Measurements from ENCODE around the gene KCNQ4. TPM values are rescaled to one million over a fixed set of nuclear protein-coding genes. Genes with fewer than 3 reads are reported as not detected.
A peak's percentile ranks its signal among the peaks of the same experiment; 100 is the strongest.

The KCNQ4 gene
- total and polyA plus RNA-seq, 3 donors from 2014 or later = 1.4 to 2.4 (median 2.3) TPM

- Histone ChIP-seq H3K27ac (no peak overlapping the region), H3K36me3 (ENCODE audit: low read depth, missing control alignments) (no peaks in the 10 kb centered on the region), H3K27me3 (no peaks in the 10 kb centered on the region), H3K4me1 (no peaks in the 10 kb centered on the region), H3K4me3 (no peak overlapping the region), H3K9me3 (no peaks in the 10 kb centered on the region)
- intact Hi-C loops (cut with DNase I; ENCODE audit: low total_unique reads) = no loop called here
- TF ChIP-seq CTCF (IDR thresholded peaks at IDR 0.05) (no peak), POLR2A (IDR thresholded peaks at IDR 0.05) (no peak)
- DNase-seq = peak; percentile 28
- WGBS, 2 donors = 62 to 68% methylated on average over 7 of the region's 7 CpGs
Observed at GRCh38 chr1:40768146-40768990, 15.2 kb upstream of the KCNQ4 start.

DNA sequence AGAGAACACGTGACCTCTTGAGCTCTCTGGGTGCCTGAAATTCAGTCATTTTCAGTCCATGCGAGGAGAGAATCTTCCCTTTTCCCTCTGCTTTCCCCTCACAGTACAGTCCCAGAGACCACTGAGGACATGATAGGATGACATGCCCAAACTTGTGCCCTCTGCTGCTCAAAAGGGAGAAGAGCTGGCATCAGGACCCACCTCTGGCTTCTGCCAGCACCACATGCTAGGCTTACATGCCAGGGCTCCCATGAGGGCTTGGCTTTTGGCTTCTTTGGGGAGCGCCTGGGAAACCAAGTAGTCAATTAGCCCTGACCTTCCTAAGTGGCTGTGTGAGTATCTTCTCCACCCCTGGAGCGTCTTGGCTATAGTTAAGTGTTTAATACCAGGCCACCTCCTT lies 13.8 kb upstream of the KCNQ4 start:
- Histone ChIP-seq H3K4me1 (no peaks in the 10 kb centered on the region), H3K36me3 (ENCODE audit: low read depth, missing control alignments) (no peaks in the 10 kb centered on the region), H3K27me3 (no peaks in the 10 kb centered on the region), H3K27ac (no peak overlapping the region), H3K4me3 (no peak overlapping the region), H3K9me3 (no peaks in the 10 kb centered on the region)
- intact Hi-C loops (cut with DNase I; ENCODE audit: low total_unique reads) = loop anchor here (10.0 kb wide), 2 partner anchors 75 to 185 kb away; no protein-coding TSS in a partner anchor
- TF ChIP-seq CTCF (IDR thresholded peaks at IDR 0.05) = no peak
- TF ChIP-seq POLR2A (IDR thresholded peaks at IDR 0.05) = no peak
- no peak for DNase-seq
- WGBS, 2 donors = 81 to 89% methylated on average over 3 to 4 of the region's 4 CpGs

DNA sequence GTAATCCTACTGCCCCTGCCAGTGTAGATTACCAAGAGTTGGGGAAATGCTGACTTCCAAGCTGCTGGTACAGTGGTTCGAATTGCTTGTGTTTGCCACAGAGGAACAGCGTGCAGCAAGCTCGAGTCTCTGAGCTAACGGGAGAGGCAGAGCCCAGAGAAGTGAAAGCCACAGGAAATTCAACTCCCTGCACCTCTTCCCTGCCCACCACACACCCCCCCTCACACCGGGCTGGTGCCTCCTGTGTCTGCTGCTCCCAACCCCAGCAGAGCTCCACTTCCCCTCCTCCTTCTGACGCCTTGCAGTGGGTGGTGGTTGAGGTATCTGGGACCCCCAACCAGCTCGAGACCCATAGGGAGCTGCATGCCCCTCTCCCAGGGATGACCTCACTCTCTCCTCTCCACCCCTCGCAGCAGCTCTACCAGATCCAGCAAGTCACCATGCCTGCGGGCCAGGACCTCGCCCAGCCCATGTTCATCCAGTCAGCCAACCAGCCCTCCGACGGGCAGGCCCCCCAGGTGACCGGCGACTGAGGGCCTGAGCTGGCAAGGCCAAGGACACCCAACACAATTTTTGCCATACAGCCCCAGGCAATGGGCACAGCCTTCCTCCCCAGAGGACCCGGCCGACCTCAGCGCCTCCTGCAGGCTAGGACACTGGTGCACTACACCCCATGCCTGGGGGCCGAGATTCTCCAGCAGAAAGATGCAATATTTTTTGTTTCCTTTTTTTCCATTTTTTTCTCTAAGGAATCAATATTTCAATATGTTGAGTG lies 13.1 kb upstream of the KCNQ4 start:
- WGBS, 2 donors = 89 to 94% methylated on average over 18 of the region's 18 CpGs

More for the DNA sequence above, 13.1 kb upstream of the KCNQ4 start:
- no peaks in the 10 kb centered on the region for H3K4me1 ChIP-seq
- H3K9me3 ChIP-seq = no peaks in the 10 kb centered on the region
- no peak overlapping the region for H3K27ac ChIP-seq
- no peak for TF ChIP-seq POLR2A (IDR thresholded peaks at IDR 0.05)
- TF ChIP-seq CTCF (IDR thresholded peaks at IDR 0.05) = no peak
- H3K27me3 ChIP-seq = no peaks in the 10 kb centered on the region
- no peak overlapping the region for H3K4me3 ChIP-seq
- H3K36me3 ChIP-seq (ENCODE audit: low read depth, missing control alignments) = no peaks in the 10 kb centered on the region
- no peak for DNase-seq
- intact Hi-C loops (cut with DNase I; ENCODE audit: low total_unique reads) = loop anchor here (10.0 kb wide), 2 partner anchors 74 to 184 kb away; no protein-coding TSS in a partner anchor
